H1 (cell line): ENCODE results near the gene NME4. TPM values are rescaled to one million over a fixed set of nuclear protein-coding genes. Genes with fewer than 3 reads are reported as not detected.

Experiments used
- CTCF ChIA-PET: fragments of 300-600 bp; sonication (Branson Sonifier 250); formaldehyde crosslinking; loops from one replicate; lab custom pipeline; 2021; ENCODE audit not compliant: partially characterized antibody; lab: Charles Lee
- POLR2A ChIA-PET: fragments of 300-600 bp; sonication (Branson Sonifier 250); formaldehyde crosslinking; loops from one replicate; lab custom pipeline; 2021; ENCODE audit warnings: inconsistent platforms; ENCODE audit not compliant: partially characterized antibody; lab: Charles Lee
- DNase-seq, 2 experiments: peaks; one replicate each; pipeline versions ENCODE4 v3.0.0 to v3.0.0-alpha.2; 2010 to 2022; ENCODE audit warnings: low spot score in 2 of 2, low read depth in 1 of 2, mixed read lengths in 1 of 2
- FAIRE-seq: peaks from 2 replicates; lab custom pipeline; 2011; peaks lifted over from hg19 to GRCh38; lab: Jason Lieb, UNC
- H2AFZ ChIP-seq: 2 replicates; pipeline ENCODE4 v1.8.1; 2012; ENCODE audit warnings: low read length, inconsistent platforms
- H2AK5ac ChIP-seq: 2 replicates; pipeline ENCODE4 v1.6.1; 2013; ENCODE audit warnings: low read depth, low read length
- H2BK120ac ChIP-seq: replicated peaks from 2 replicates; pipeline ENCODE3; 2013; ENCODE audit warnings: low read depth, low read length, inconsistent platforms
- H2BK12ac ChIP-seq: 2 replicates; pipeline ENCODE4 v1.6.1; 2013; ENCODE audit warnings: low read depth, low read length
- H2BK15ac ChIP-seq: 2 replicates; pipeline ENCODE4 v1.6.1; 2013; ENCODE audit warnings: low read length
- H2BK20ac ChIP-seq: 2 replicates; pipeline ENCODE4 v1.6.1; 2013; ENCODE audit warnings: low read length
- H2BK5ac ChIP-seq: 2 replicates; pipeline ENCODE4 v1.6.1; 2013; ENCODE audit warnings: low read depth, low read length
- H3K14ac ChIP-seq: 2 replicates; pipeline ENCODE4 v1.6.1; 2013; ENCODE audit warnings: inconsistent platforms; ENCODE audit not compliant: insufficient read length
- H3K18ac ChIP-seq: 2 replicates; pipeline ENCODE4 v1.6.1; 2013; ENCODE audit warnings: low read length; ENCODE audit errors: extremely low read depth
- H3K23ac ChIP-seq: 2 replicates; pipeline ENCODE4 v1.6.1; 2013; ENCODE audit warnings: inconsistent platforms; ENCODE audit not compliant: insufficient read length
- H3K23me2 ChIP-seq: 2 replicates; pipeline ENCODE4 v1.6.1; 2013; ENCODE audit warnings: low read depth, low read length
- H3K27ac ChIP-seq: 2 replicates; pipeline ENCODE4 v1.6.1; 2011; ENCODE audit warnings: low read depth, low read length, inconsistent platforms
- H3K27me3 ChIP-seq, 4 experiments: replicated peaks in 1 of 4; 1 replicate in 1 of 4; 2 replicates in 3 of 4; pipeline versions ENCODE4 v1.6.1 to v1.8.1; 2011 to 2013; ENCODE audit warnings: low read length in 3 of 4, mild to moderate bottlenecking in 3 of 4, inconsistent platforms in 2 of 4, mixed read lengths in 2 of 4, moderate library complexity in 1 of 4; ENCODE audit not compliant: control insufficient read depth in 3 of 4, insufficient read depth in 3 of 4; ENCODE audit errors: extremely low read depth in 1 of 4
- H3K36me3 ChIP-seq, 4 experiments: 2 replicates each; pipeline versions ENCODE4 v1.6.1 to v1.8.1; 2011 to 2013; ENCODE audit warnings: mild to moderate bottlenecking in 4 of 4, low read length in 3 of 4, moderate library complexity in 2 of 4, control low read depth in 1 of 4, inconsistent platforms in 1 of 4; ENCODE audit not compliant: insufficient read depth in 4 of 4, control insufficient read depth in 2 of 4
- H3K4ac ChIP-seq: replicated peaks from 2 replicates; pipeline ENCODE3; 2013; ENCODE audit warnings: low read length, low read depth, mixed read lengths, inconsistent platforms; ENCODE audit not compliant: insufficient read length
- H3K4me1 ChIP-seq, 4 experiments: replicated peaks in 1 of 4; 1 replicate in 1 of 4; 2 replicates in 3 of 4; pipeline versions ENCODE4 v1.6.1 to v1.8.1; 2011 to 2013; ENCODE audit warnings: low read length in 3 of 4, inconsistent platforms in 2 of 4, mixed read lengths in 1 of 4; ENCODE audit not compliant: insufficient read depth in 4 of 4, control insufficient read depth in 3 of 4
- H3K4me2 ChIP-seq, 2 experiments: 2 replicates each; pipeline versions ENCODE4 v1.6.1 to v1.8.1; 2011 to 2013; ENCODE audit warnings: low read depth in 2 of 2, low read length in 2 of 2, control low read depth in 1 of 2, inconsistent platforms in 1 of 2, mild to moderate bottlenecking in 1 of 2; ENCODE audit not compliant: insufficient read depth in 1 of 2
- H3K4me3 ChIP-seq, 4 experiments: fragments of 200-600, 300-600 bp in 1 of 4; sonication (generic), shearing (Covaris generic), sonication (Bioruptor Twin) in 1 of 4; 2 replicates each; pipeline versions ENCODE4 v1.5.1 to v1.8.1; 2011 to 2016; ENCODE audit warnings: low read length in 4 of 4, low read depth in 3 of 4, control low read depth in 2 of 4, inconsistent platforms in 2 of 4, mild to moderate bottlenecking in 2 of 4, mixed read lengths in 1 of 4, moderate library complexity in 1 of 4; ENCODE audit not compliant: insufficient read depth in 2 of 4; ENCODE audit errors: extremely low read depth in 1 of 4
- H3K56ac ChIP-seq: replicated peaks from 2 replicates; pipeline ENCODE3; 2013; ENCODE audit warnings: low read depth, mild to moderate bottlenecking, mixed read lengths, low read length, inconsistent platforms; ENCODE audit not compliant: insufficient read length
- H3K79me1 ChIP-seq: 2 replicates; pipeline ENCODE4 v1.6.1; 2013; ENCODE audit warnings: low read depth, low read length, control low read depth
- H3K79me2 ChIP-seq, 2 experiments: 2 replicates each; pipeline versions ENCODE4 v1.6.1 to v1.8.1; 2012 to 2013; ENCODE audit warnings: low read length in 2 of 2, mild to moderate bottlenecking in 2 of 2, inconsistent platforms in 1 of 2; ENCODE audit not compliant: insufficient read depth in 2 of 2, control insufficient read depth in 1 of 2
- H3K9ac ChIP-seq, 4 experiments: replicated peaks in 1 of 4; 1 replicate in 1 of 4; 2 replicates in 3 of 4; pipeline versions ENCODE4 v1.6.1 to v1.8.1; 2011 to 2013; ENCODE audit warnings: low read depth in 3 of 4, low read length in 3 of 4, control low read depth in 2 of 4, mild to moderate bottlenecking in 2 of 4, moderate library complexity in 2 of 4, inconsistent platforms in 1 of 4; ENCODE audit errors: extremely low read depth in 1 of 4
- H3K9me3 ChIP-seq, 2 experiments: 2 replicates each; pipeline versions ENCODE4 v1.6.1 to v1.8.1; 2012 to 2013; ENCODE audit warnings: mild to moderate bottlenecking in 2 of 2, moderate library complexity in 2 of 2, control low read depth in 1 of 2, inconsistent platforms in 1 of 2, low read depth in 1 of 2, low read length in 1 of 2, mixed read lengths in 1 of 2; ENCODE audit not compliant: insufficient read depth in 2 of 2
- H4K20me1 ChIP-seq, 2 experiments: replicated peaks in 1 of 2; 2 replicates each; pipeline versions ENCODE3 to v1.8.1; 2011 to 2013; ENCODE audit warnings: inconsistent platforms in 2 of 2, low read length in 2 of 2, mild to moderate bottlenecking in 1 of 2; ENCODE audit not compliant: insufficient read depth in 2 of 2, control insufficient read depth in 1 of 2
- H4K5ac ChIP-seq: 2 replicates; pipeline ENCODE4 v1.6.1; 2013; ENCODE audit warnings: low read length, low read depth, mixed read lengths, inconsistent platforms; ENCODE audit not compliant: insufficient read length
- H4K8ac ChIP-seq: 2 replicates; pipeline ENCODE4 v1.8.0; 2013; ENCODE audit warnings: mild to moderate bottlenecking, moderate library complexity, low read length, inconsistent platforms; ENCODE audit not compliant: insufficient read depth; ENCODE audit errors: extremely low read depth
- H4K91ac ChIP-seq: replicated peaks from 2 replicates; pipeline ENCODE3; 2013; ENCODE audit warnings: low read length, mixed read lengths, inconsistent platforms; ENCODE audit not compliant: insufficient read length
- ASH2L ChIP-seq: fragments of 200-600, 300-600 bp; sonication (generic); IDR thresholded peaks from one replicate; pipeline ENCODE4 v1.7.1; 2017; ENCODE audit warnings: low read length
- CEBPB ChIP-seq: IDR thresholded peaks from 2 replicates; pipeline ENCODE4 v1.6.1; 2012; ENCODE audit warnings: low read depth, low read length
- CHD2 ChIP-seq: IDR thresholded peaks from 2 replicates; pipeline ENCODE4 v1.6.1; 2012; ENCODE audit warnings: low read length, improper control_type of control experiment
- EGR1 ChIP-seq: IDR thresholded peaks from 2 replicates; pipeline ENCODE4 v1.6.1; 2011; ENCODE audit warnings: low read depth, low read length, borderline replicate concordance
- EZH2 ChIP-seq: fragments of 200-600 bp; sonication (generic); IDR thresholded peaks from 2 replicates; pipeline ENCODE4 v1.7.1; 2012; ENCODE audit warnings: low read depth, mild to moderate bottlenecking, moderate library complexity, low read length, inconsistent platforms; ENCODE audit not compliant: severe bottlenecking
- HDAC2 ChIP-seq, 2 experiments: fragments of 300-600 bp in 1 of 2; sonication (generic) in 1 of 2; IDR thresholded peaks; 2 replicates each; pipeline ENCODE4 v1.6.1; 2011 to 2012; ENCODE audit warnings: low read depth in 2 of 2, low read length in 2 of 2, mild to moderate bottlenecking in 2 of 2, moderate library complexity in 2 of 2, borderline replicate concordance in 1 of 2, inconsistent platforms in 1 of 2
- JUND ChIP-seq: IDR thresholded peaks from 2 replicates; pipeline ENCODE4 v1.6.1; 2011; ENCODE audit warnings: mild to moderate bottlenecking, improper control_type of control experiment, low read length
- PHF8 ChIP-seq: fragments of 200-600 bp; sonication (generic); conservative IDR thresholded peaks from 2 replicates; pipeline ENCODE4 v1.7.1; 2012; ENCODE audit warnings: low read depth, mild to moderate bottlenecking, inconsistent platforms, low read length, moderate library complexity
- POLR2A ChIP-seq, 2 experiments: IDR thresholded peaks; 1 replicate in 1 of 2; 2 replicates in 1 of 2; pipeline ENCODE4 v1.6.1; 2011; ENCODE audit warnings: low read depth in 2 of 2, low read length in 2 of 2, mild to moderate bottlenecking in 2 of 2; ENCODE audit errors: control extremely low read depth in 1 of 2
- SRF ChIP-seq: IDR thresholded peaks from 2 replicates; pipeline ENCODE4 v1.6.1; 2011; ENCODE audit warnings: mild to moderate bottlenecking, low read depth, low read length, moderate library complexity
- YY1 ChIP-seq: IDR thresholded peaks from 2 replicates; pipeline ENCODE4 v1.6.1; 2011; ENCODE audit warnings: low read depth, mild to moderate bottlenecking, low read length
- ZNF274 ChIP-seq: IDR thresholded peaks from 2 replicates; pipeline ENCODE4 v1.7.0; 2012; ENCODE audit warnings: low read length, borderline replicate concordance; ENCODE audit errors: extremely low read depth
- WGBS, 2 experiments: shearing (Covaris generic) in 1 of 2; methylation state at CpG; one replicate each; pipeline versions ENCODE4 v1.1.6 to v1.1.7; 2013 to 2015; ENCODE audit warnings: low lambda C conversion rate in 2 of 2, mixed read lengths in 2 of 2, inconsistent platforms in 1 of 2, low coverage in 1 of 2, missing lambda C conversion rate in 1 of 2; ENCODE audit not compliant: insufficient replicate concordance in 2 of 2, insufficient coverage in 1 of 2, insufficient read length in 1 of 2; ENCODE audit errors: extremely low coverage in 1 of 2, missing lambda C conversion rate in 1 of 2; 5-methylcytosine and 5-hydroxymethylcytosine counted together
- polyA plus RNA-seq, 7 experiments: library from polyadenylated mRNA; depleted of rRNA in 3 of 7; stranded (reverse) in 5 of 7; unstranded in 2 of 7; fragments of >200 nt in 5 of 7; fragments of 200-250 nt in 2 of 7; gene quantifications; 1 replicate in 5 of 7; 2 replicates in 1 of 7; 4 replicates in 1 of 7; pipeline versions ENCODE4 v1.2.1 to v1.2.3, GENCODE V29; 2011 to 2013; ENCODE audit warnings: missing spikeins in 2 of 7, mixed read lengths in 2 of 7
- total RNA-seq: library from RNA; stranded (reverse); fragmentation: NEBNext Ultra II Directional; extraction: Animal tissue kit (Norgen Biotek cat#: 25700); gene quantifications from 2 replicates; pipeline ENCODE4 v1.2.1, GENCODE V29; 2021
- TF ChIP-seq, protein P1 (sequence below): IDR thresholded peaks from 2 replicates; pipeline ENCODE4 v1.6.1; 2012; ENCODE audit warnings: inconsistent platforms

The NME4 gene
- total and polyA plus RNA-seq, 2 of the 8 experiments (the other 6 are each of a cell fraction or from before 2014, with no cell fraction given), result 408 to 863 TPM

DNA sequence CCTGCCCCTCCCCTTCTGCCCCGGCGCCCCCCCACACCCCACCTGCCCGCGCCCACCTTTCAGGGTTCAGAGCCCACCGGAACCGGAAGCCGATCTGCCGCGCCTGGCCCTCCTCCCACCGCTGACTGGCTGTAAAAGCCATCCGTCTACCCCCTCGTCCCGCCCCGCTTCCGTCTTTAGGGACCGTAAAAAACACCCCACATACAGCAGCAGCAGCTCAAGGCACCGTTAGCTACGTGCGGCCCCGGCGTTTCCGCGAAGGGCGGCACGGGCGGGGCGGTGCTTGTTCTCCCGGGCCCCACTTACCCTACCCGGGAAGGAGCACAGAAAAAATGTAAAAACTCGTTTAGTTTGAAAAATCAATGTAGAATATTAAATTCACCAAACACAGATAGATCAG, 26.6 kb upstream of the NME4 start, which contains the start of gene MRPL28:
Gene MRPL28, minus strand, starts transcription at position 96 of the 400 bp plus-strand sequence. CDS start 320 bp downstream, outside the sequence.
- H3K27ac ChIP-seq, result no peak within 1 kb of the TSS
- peak within 1 kb of the TSS; percentile 15 for H4K5ac ChIP-seq
- H3K27me3 ChIP-seq, result no peaks in the 10 kb centered on the region
- peak within 1 kb of the TSS; percentile 19; the same call in 1 of the 2 replicates for H3K18ac ChIP-seq
- H3K4me3 ChIP-seq, result peak within 1 kb of the TSS; percentile 23 to 60 (median 49); a peak in 7 of 8 replicates
- H2BK12ac ChIP-seq, result no peak within 1 kb of the TSS
- FAIRE-seq, result peak; percentile 39
- no peak within 1 kb of the TSS for H3K23ac ChIP-seq
- ChIA-PET CTCF (interaction anchor here (0.9 to 1.8 kb wide), 9 partner anchors 8 to 342 kb away, joined by 3 to 5 read pairs (median 3); no protein-coding TSS in a partner anchor), POLR2A (interaction anchor here (0.7 to 2.5 kb wide), 11 partner anchors 8 to 346 kb away, joined by 3 to 11 read pairs (median 4); partner anchors contain the start of gene FAM234A)
- H3K14ac ChIP-seq, result no peak within 1 kb of the TSS
- H3K4me1 ChIP-seq, result peaks cover 0 to 10% (median 9%) of the 10 kb centered on the region in 4 experiments; a peak in 5 of 7 replicates
- H3K36me3 ChIP-seq, result peaks cover 20 to 53% (median 44%) of the 10 kb centered on the region in 4 experiments
- H3K4me2 ChIP-seq, result peak within 1 kb of the TSS; percentile 70 to 76
- no peak within 1 kb of the TSS for H2AK5ac ChIP-seq
- H2BK5ac ChIP-seq, result peak within 1 kb of the TSS; percentile 63; the same call in 1 of the 2 replicates
- H3K4ac ChIP-seq, result peak within 1 kb of the TSS; percentile 32
- H2BK20ac ChIP-seq, result no peak within 1 kb of the TSS
- no peaks in the 10 kb centered on the region; the same call in 1 of the 2 replicates for H3K79me1 ChIP-seq
- H4K91ac ChIP-seq, result peak within 1 kb of the TSS; percentile 54
- WGBS, 2 experiments, result 5% methylated on average over 26 of the region's 30 CpGs; no CpG with 5 or more reads in 1 of the 2 experiments
- DNase-seq, result peak; percentile 89 to 97
- peak within 1 kb of the TSS; percentile 4 for H4K8ac ChIP-seq
- H2BK120ac ChIP-seq, result no peak within 1 kb of the TSS
- H2BK15ac ChIP-seq, result no peak within 1 kb of the TSS; the same call in 1 of the 2 replicates
- no peak within 1 kb of the TSS for H2AFZ ChIP-seq
- peak within 1 kb of the TSS in 1 of 4 experiments; percentile 13; a peak in 2 of 7 replicates for H3K9ac ChIP-seq
- no peaks in the 10 kb centered on the region; the same call in 1 of the 2 replicates for H3K23me2 ChIP-seq
- H3K56ac ChIP-seq, result peak within 1 kb of the TSS; percentile 46
- H4K20me1 ChIP-seq, result peaks cover 8 to 30% of the 10 kb centered on the region in 2 experiments
- H3K9me3 ChIP-seq, result no peaks in the 10 kb centered on the region
- H3K79me2 ChIP-seq, result no peaks in the 10 kb centered on the region; a peak in 1 of 4 replicates
- TF ChIP-seq CEBPB (no peak), HDAC2 (IDR thresholded peaks at IDR 0.05; ENCODE audit: borderline replicate concordance in 1 of 2, low read depth in 2 of 2, low read length in 2 of 2) (no peak), JUND (no peak), SRF (no peak), ASH2L (no peak), PHF8 (no peak), EGR1 (peak; percentile 44; the same call in 1 of the 2 replicates), EZH2 (no peak), ZNF274 (no peak), YY1 (peak; percentile 69; the same call in 1 of the 2 replicates), POLR2A (IDR thresholded peaks at IDR 0.05; ENCODE audit: control extremely low read depth in 1 of 2, low read depth in 2 of 2, low read length in 2 of 2) (no peak), CHD2 (peak; percentile 88)
- TF ChIP-seq, protein P1, sequence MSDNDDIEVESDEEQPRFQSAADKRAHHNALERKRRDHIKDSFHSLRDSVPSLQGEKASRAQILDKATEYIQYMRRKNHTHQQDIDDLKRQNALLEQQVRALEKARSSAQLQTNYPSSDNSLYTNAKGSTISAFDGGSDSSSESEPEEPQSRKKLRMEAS, result no peak; the same call in 1 of the 2 replicates
